ENCODE data around the gene SLC35G6.

DNA sequence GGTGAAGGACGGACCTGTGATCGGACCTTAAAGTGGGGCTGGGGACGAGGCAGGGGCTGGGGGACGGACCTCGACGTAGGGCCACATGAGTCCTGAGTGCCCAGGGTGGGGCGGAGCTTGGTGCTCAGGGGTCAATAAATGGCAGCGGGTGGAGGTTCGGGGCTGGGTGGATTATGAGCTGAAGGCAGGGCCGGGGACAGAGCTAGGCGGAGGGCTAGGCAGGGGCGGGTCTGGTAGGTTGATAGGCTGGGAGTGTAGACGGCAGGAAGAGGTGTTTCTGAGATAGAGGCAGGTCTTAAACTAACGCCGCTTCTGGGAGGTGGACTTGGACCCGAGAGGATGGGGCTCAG is 35.7 kb upstream of the SLC35G6 start:
- TF ChIP-seq CTCF (IDR thresholded peaks at IDR 0.05; ENCODE audit: low read depth, low read length, poor library complexity, severe bottlenecking), result no peak
- no peak; the same call in 1 of the 2 replicates for TF ChIP-seq EZH2phosphoT487 (IDR thresholded peaks at IDR 0.05; ENCODE audit: borderline replicate concordance, low read length)
